Kidney (tissue), 14 donors: ENCODE data around the gene USP6NL. TPM values are rescaled to one million over a fixed set of nuclear protein-coding genes. Genes with fewer than 3 reads are reported as not detected.

Experiments
- DNase-seq, 5 donors: peaks; one replicate each; pipeline ENCODE4 v3.0.0-alpha.2; 2013 to 2020
- FAIRE-seq: peaks from 2 replicates; lab custom pipeline; 2012; peaks lifted over from hg19 to GRCh38; lab: Jason Lieb, UNC
- H3K27ac ChIP-seq, 2 donors: one replicate each; pipeline ENCODE4 v1.7.0; 2013; ENCODE audit warnings: low read depth in 2 of 2, low read length in 2 of 2, inconsistent platforms in 1 of 2
- H3K27me3 ChIP-seq: one replicate; pipeline ENCODE4 v1.7.1; 2013; ENCODE audit warnings: low read length, inconsistent platforms; ENCODE audit not compliant: control insufficient read depth, insufficient read depth
- H3K36me3 ChIP-seq, 3 donors: one replicate each; pipeline versions ENCODE4 v1.7.0 to v1.7.1; 2013; ENCODE audit warnings: low read length in 3 of 3, control low read depth in 1 of 3, inconsistent platforms in 1 of 3; ENCODE audit not compliant: insufficient read depth in 3 of 3, control insufficient read depth in 2 of 3
- H3K4me1 ChIP-seq, 3 donors: one replicate each; pipeline versions ENCODE4 v1.7.0 to v1.7.1; 2013; ENCODE audit warnings: low read length in 3 of 3, inconsistent platforms in 1 of 3, low read depth in 1 of 3; ENCODE audit not compliant: control insufficient read depth in 2 of 3, insufficient read depth in 2 of 3
- H3K4me3 ChIP-seq, 3 donors: one replicate each; pipeline versions ENCODE4 v1.7.0 to v1.8.1; 2013; ENCODE audit warnings: low read length in 3 of 3, control low read depth in 1 of 3, inconsistent platforms in 1 of 3
- H3K9ac ChIP-seq, 3 donors: one replicate each; pipeline versions ENCODE4 v1.7.0 to v1.7.1; 2013; ENCODE audit warnings: low read length in 3 of 3, control low read depth in 1 of 3, inconsistent platforms in 1 of 3
- H3K9me3 ChIP-seq, 3 donors: one replicate each; pipeline versions ENCODE4 v1.7.0 to v1.7.1; 2013; ENCODE audit warnings: low read length in 3 of 3, control low read depth in 1 of 3, inconsistent platforms in 1 of 3; ENCODE audit not compliant: control insufficient read depth in 2 of 3, insufficient read depth in 1 of 3
- CTCF ChIP-seq: IDR thresholded peaks from 3 replicates; pipeline ENCODE4 v1.5.1; 2012; ENCODE audit warnings: mild to moderate bottlenecking, moderate library complexity, borderline replicate concordance; ENCODE audit not compliant: insufficient read depth; ENCODE audit errors: extremely low read depth
- intact Hi-C: fragments of 100-400 bp; cut with DNase I; formaldehyde crosslinking; loops from one replicate; pipeline ENCODE4 v1.11.1; 2022
- polyA plus RNA-seq: library from polyadenylated mRNA; stranded (reverse); fragments of 350-450 nt; fragmentation: Illumina TruSeq; extraction: RNeasy Lipid Tissue Mini Kit (QIAGEN cat#74804); gene quantifications from one replicate; pipeline ENCODE4 v1.2.3, GENCODE V29; 2014; ENCODE audit warnings: low read depth, low replicate concordance; ENCODE audit not compliant: insufficient read depth
- total RNA-seq: library from RNA; stranded (reverse); fragmentation: NEBNext Ultra II Directional; extraction: Animal tissue kit (Norgen Biotek cat#: 25700); gene quantifications from one replicate; pipeline ENCODE4 v1.2.1, GENCODE V29; 2021
- donor health status: control.
- donor health status: control.
- donor health status: control.
- donor health status: control.
- donor health status: control.
- donor health status: DM: yes; HTN: yes; CAD: no.
- donor health status: Normal renal cell carcinoma (clear cell type).

USP6NL gene
- total and polyA plus RNA-seq, 2 donors from 2014 or later: 4.5 to 17.7 TPM

DNA sequence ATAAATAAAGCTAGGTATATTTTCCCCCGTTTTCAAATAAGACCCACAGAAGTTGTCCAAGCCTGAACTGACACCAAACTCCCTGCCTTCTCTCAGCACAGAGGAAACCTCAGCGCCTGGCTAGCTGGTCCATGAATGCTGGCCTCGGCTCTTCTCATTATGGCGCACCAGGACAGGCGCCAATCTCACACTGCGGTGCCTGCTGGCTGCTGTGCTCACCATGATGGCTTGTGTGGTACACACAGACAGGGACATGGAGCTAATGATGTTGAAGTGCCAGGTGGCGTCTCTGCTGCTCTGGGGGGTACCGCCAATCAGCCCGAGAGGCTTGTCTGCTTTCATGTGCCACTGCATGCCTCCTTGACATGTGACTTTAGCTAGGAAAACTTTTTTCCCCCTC lies 43.2 kb upstream of the USP6NL start:
- Histone ChIP-seq H3K4me1 (no peaks in the 10 kb centered on the region), H3K9me3 (no peaks in the 10 kb centered on the region), H3K4me3 (no peak overlapping the region), H3K36me3 (no peaks in the 10 kb centered on the region), H3K27ac (no peak overlapping the region), H3K9ac (no peak overlapping the region), H3K27me3 (no peaks in the 10 kb centered on the region)
- FAIRE-seq (no peak), DNase-seq (no peak)
- intact Hi-C loops: no loop called here
- no peak for TF ChIP-seq CTCF

- Histone ChIP-seq H3K9ac (no peak overlapping the region), H3K36me3 (no peaks in the 10 kb centered on the region), H3K9me3 (no peaks in the 10 kb centered on the region), H3K27me3 (no peaks in the 10 kb centered on the region), H3K4me3 (no peak overlapping the region), H3K27ac (no peak overlapping the region), H3K4me1 (no peaks in the 10 kb centered on the region)
- DNase-seq: no peak
- intact Hi-C loops: no loop called here
- no peak for FAIRE-seq
- no peak for TF ChIP-seq CTCF
Observed at GRCh38 chr10:11653758-11654471, 42.5 kb upstream of the USP6NL start.

GRCh38 chr10:11647676-11648075 lies 36.2 kb upstream of the USP6NL start:
- Histone ChIP-seq H3K4me1 (no peaks in the 10 kb centered on the region), H3K27me3 (no peaks in the 10 kb centered on the region), H3K27ac (no peak overlapping the region), H3K9me3 (no peaks in the 10 kb centered on the region), H3K9ac (no peak overlapping the region), H3K4me3 (no peak overlapping the region), H3K36me3 (no peaks in the 10 kb centered on the region)
- intact Hi-C loops: no loop called here
- FAIRE-seq (no peak), DNase-seq (peak in 1 of 5 donors; percentile 24)
- TF ChIP-seq CTCF: no peak

DNA sequence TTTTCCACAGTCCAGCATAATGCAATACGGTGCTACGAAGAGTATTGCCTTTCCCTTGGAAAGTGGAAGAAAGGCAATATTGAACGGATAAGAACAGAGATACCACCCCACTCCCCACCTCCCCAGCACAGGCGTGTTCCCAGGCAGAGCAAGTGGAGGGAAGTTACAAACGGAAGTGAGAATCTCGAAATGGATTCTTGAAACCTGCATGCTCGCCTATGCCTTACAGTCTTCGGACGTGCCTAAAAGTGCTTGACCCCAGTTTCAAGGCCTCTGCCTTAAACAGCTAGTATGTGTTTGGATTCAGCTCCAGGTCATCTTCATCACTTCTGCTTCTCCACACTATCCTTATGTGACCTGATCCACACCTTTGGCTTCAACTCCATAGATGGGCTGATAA lies 35.0 kb upstream of the USP6NL start:
- TF ChIP-seq CTCF: no peak
- no peak overlapping the region for H3K9ac ChIP-seq
- FAIRE-seq (no peak), DNase-seq (no peak)
- H3K36me3 ChIP-seq: no peaks in the 10 kb centered on the region
- intact Hi-C loops: no loop called here
- no peak overlapping the region for H3K27ac ChIP-seq
- no peak overlapping the region for H3K4me3 ChIP-seq
- no peaks in the 10 kb centered on the region for H3K27me3 ChIP-seq
- H3K4me1 ChIP-seq: no peaks in the 10 kb centered on the region
- no peaks in the 10 kb centered on the region for H3K9me3 ChIP-seq
